HUDEP-2 (cell line): Measurements from ENCODE around the gene ATP6V1F.

Experiments used
- DNase-seq, 76 experiments: peaks; one replicate each; lab custom pipeline; 2025; ENCODE audit not compliant: unreplicated experiment in 76 of 76; lab: John Stamatoyannopoulos, UW

The ATP6V1F gene

GRCh38 chr7:128847721-128848211, 14.9 kb upstream of the ATP6V1F start:
- DNase-seq, result no peak

GRCh38 chr7:128848289-128849155, 14.1 kb upstream of the ATP6V1F start:
- DNase-seq, result no peak

GRCh38 chr7:128849156-128849515, 13.5 kb upstream of the ATP6V1F start:
- DNase-seq, result no peak

GRCh38 chr7:128849804-128850490, 12.7 kb upstream of the ATP6V1F start:
- no peak for DNase-seq

DNA sequence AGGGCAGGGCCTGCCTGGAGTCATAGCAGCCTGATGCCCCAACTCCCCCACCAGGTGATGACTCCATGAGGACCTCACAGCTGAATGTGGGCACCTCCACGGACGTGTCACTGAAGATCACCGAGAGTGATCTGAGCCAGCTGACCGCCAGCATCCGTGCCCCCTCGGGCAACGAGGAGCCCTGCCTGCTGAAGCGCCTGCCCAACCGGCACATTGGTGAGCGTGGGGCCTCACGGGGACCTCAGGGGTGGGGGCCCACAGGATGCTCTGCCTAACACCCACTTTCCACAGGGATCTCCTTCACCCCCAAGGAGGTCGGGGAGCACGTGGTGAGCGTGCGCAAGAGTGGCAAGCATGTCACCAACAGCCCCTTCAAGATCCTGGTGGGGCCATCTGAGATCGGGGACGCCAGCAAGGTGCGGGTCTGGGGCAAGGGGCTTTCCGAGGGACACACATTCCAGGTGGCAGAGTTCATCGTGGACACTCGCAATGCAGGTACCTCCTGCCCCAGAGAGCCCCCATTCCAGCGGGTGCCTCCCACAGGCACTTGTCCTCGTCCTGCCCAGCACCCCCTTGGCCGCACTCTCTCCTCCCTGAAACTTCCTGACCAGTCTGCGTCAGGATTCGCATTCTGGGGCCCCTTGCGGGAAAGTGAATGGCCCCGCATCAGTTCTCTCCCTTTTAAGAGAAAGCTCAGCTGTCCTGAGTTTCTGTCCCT, 10.0 kb upstream of the ATP6V1F start:
- no peak for DNase-seq

DNA sequence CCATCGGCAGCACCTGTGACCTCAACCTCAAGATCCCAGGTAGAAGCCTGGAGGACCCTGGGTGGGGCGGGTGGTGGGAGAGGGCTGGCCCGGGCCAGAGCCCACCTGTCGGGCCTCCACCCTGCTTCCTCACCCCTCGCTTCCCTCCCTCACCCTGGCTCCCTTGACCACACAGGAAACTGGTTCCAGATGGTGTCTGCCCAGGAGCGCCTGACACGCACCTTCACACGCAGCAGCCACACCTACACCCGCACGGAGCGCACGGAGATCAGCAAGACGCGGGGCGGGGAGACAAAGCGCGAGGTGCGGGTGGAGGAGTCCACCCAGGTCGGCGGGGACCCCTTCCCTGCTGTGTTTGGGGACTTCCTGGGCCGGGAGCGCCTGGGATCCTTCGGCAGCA, 8.9 kb upstream of the ATP6V1F start:
- no peak for DNase-seq

DNA sequence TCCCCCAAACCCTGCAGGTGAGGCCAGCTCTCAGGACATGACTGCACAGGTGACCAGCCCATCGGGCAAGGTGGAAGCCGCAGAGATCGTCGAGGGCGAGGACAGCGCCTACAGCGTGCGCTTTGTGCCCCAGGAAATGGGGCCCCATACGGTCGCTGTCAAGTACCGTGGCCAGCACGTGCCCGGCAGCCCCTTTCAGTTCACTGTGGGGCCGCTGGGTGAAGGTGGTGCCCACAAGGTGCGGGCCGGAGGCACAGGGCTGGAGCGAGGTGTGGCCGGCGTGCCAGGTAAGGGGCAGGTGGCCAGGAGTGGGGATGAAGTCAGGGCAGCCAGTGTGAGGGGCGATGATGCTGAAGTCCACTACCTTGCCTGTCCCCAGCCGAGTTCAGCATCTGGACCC, 8.3 kb upstream of the ATP6V1F start:
- DNase-seq, result no peak

GRCh38 chr7:128855559-128855958, 7.1 kb upstream of the ATP6V1F start:
- DNase-seq, result no peak

DNA sequence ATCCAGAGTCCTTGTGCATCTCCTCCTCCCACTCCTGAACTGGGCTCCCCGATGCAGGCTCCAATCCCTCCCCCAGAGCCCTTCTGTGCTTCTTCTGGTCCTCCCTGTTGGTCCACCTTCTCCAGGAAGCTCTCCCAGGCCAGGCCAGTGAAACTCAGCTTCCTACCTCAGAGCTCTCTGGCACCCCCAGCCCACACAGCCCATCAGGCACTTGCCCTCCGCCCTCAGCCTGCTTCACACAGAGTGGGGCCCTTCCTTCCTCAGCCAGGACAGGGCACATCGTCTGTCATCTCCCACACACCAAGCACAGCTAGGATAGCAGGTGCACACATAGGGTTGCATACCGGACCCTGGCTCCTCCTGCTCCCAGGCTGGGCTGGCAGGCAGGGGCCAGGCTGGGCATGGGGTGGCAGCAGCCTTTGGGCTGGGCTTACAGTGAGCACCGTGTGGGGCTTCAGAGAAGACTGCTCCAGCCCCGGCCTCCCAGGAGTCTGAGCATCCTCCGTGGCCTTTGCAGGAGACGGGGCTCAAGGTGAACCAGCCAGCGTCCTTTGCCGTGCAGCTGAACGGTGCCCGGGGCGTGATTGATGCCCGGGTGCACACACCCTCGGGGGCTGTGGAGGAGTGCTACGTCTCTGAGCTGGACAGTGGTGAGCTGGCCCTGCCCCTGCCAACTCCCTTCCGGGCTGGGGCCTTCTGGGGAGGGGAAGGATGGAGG, 6.5 kb upstream of the ATP6V1F start:
- DNase-seq, result no peak

DNA sequence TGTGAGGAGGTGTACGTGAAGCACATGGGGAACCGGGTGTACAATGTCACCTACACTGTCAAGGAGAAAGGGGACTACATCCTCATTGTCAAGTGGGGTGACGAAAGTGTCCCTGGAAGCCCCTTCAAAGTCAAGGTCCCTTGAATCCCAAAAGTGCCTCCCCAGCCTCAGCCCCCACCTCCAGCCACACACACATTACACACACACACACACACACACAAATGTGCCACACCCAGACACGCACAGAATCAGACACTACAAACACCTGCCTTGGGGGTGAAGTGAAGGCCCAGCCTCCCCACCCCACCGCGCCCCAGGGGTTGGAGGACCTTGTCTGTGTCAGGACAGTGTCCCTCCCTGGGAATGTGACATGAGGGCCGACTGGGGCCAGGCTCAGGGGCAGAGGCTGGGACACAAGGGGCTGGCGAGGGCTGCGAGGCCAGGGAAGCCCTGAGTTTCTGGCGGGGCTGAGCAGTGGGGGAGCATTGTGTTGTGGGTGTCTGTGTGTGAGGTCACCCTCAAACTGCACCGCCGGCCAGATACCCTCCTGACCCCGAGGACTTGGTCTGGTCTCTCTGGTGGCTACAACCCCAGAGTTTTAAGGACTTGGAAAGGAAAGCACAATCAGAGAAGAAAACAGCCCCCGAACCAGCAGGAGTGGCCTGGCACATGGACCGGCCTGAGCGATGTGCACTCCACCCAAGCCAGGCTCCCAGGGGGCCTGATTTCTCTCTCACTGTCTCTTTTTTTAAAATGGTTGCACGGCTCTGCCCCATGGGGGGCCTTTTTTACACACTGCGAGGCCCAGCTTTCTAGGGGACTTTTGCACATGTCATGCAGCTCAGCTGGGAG, 4.0 kb upstream of the ATP6V1F start:
- DNase-seq, result no peak

- DNase-seq, result no peak
Measured at GRCh38 chr7:128859232-128860157, 3.2 kb upstream of the ATP6V1F start.

- peak in 25 of 76 experiments; percentile 3 to 39 (median 11) for DNase-seq
Measured at GRCh38 chr7:128860158-128861073, 2.2 kb upstream of the ATP6V1F start.

GRCh38 chr7:128861957-128862570, 592 bp upstream of the ATP6V1F start:
- no peak for DNase-seq

DNA sequence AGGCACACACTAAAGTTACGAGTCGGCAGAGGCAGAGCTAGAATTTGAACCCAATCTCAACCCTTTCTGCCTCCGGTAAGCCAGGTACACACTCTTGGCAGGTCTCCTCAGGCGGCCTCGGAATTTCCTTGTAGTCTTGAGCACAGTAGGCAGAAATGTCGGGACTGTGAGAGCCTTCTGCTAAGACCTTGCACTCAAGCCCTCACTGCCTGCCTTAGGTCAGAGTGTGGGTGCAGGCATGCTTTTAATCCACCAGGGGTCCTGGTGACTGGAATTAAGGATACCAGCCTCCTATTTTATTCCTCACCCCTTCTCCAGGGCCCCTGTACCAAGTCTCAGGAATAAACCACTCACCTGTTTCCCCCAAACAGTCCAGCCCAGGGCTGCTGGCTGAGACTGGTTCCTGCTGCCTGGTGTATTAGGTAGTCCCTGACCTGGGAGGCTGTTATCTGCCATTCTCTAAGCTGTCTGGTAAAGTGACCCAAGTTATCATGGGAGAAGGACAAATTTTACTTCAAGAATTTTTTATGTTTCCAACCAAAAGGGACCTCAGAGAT, 855 bp downstream of the ATP6V1F start:
- peak in 59 of 76 experiments; percentile 4 to 71 (median 35) for DNase-seq

GRCh38 chr7:128865303-128865702, 2.6 kb downstream of the ATP6V1F start:
- DNase-seq, result no peak

DNA sequence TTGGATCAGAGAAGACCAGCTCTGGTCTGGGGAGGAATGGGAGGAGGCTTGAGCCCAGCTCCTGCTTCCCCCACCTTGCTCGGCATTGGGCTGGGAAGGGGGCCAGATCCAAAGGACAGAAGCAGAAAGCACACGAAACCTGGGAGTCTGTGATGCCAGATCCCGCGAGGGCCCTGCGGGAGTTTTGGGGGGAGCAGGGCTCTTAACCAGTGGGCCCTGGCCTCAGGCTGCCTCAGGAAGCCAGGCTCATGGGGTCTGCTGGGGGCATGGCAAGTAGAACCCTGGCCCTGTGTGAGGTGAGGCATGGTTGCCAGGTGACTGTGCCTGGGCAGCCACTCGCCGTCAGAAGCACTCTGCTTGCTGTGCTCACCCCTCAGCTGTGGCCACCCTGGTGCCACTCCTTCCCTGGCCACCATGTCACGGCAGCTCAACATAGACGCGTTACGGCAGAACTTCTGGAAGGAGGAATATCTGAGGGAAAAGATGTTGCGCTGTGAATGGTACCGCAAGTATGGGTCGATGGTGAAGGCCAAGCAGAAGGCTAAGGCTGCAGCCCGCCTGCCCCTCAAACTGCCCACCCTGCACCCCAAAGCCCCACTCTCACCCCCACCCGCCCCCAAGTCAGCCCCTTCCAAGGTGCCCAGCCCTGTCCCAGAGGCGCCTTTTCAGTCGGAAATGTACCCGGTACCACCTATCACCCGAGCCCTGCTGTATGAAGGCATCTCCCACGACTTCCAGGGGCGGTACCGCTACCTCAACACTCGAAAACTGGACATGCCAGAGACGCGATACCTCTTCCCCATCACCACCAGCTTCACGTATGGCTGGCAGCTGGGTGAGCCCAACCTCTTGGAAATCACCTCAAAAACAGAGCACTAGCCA, 3.6 kb downstream of the ATP6V1F start:
- DNase-seq, result no peak
